ENCODE results near the gene TMEM181.

GRCh38 chr6:158644231-158645063 lies 84.6 kb downstream of the TMEM181 start, which contains the start of gene DYNLT1:
- peak; percentile 95 for TF ChIP-seq POLR2A (IDR thresholded peaks at IDR 0.05)
- no peak for TF ChIP-seq CTCF (IDR thresholded peaks at IDR 0.05)

Data from breast epithelium (tissue), 3 donors.